RWPE1 (cell line): ENCODE data around the gene METAP1D.

ENCODE experiments used
- CTCF ChIA-PET: fragments of 350-600 bp; sonication (Branson Sonifier 250); formaldehyde crosslinking; extraction: SDS; loops from one replicate; lab custom pipeline; 2021; lab: Yijun Ruan, JAX
- POLR2A ChIA-PET: fragments of 400-600 bp; formaldehyde crosslinking; extraction: SDS; loops from one replicate; lab custom pipeline; 2020; ENCODE audit warnings: antibody characterized with exemption; ENCODE audit not compliant: low non-redundant PET; lab: Yijun Ruan, JAX
- DNase-seq: peaks from one replicate; pipeline ENCODE4 v3.0.0; 2012; ENCODE audit warnings: low spot score
- H3K27ac ChIP-seq: fragments of 450-650 bp; 2 replicates; pipeline ENCODE4 v1.5.1; 2017
- CTCF ChIP-seq: fragments of 450-650 bp; conservative IDR thresholded peaks from 2 replicates; pipeline ENCODE4 v1.5.1; 2017; ENCODE audit warnings: low read depth, mild to moderate bottlenecking

The METAP1D gene

GRCh38 chr2:172095146-172095904 is 95.6 kb downstream of the METAP1D start:
- peak; percentile 81 for DNase-seq

GRCh38 chr2:172095905-172096625 is 96.3 kb downstream of the METAP1D start:
- H3K27ac ChIP-seq, result peak overlapping the region; percentile 100
- no peak for DNase-seq
- ChIA-PET CTCF (interaction anchor here (0.6 to 0.9 kb wide), 5 partner anchors 38 to 392 kb away, joined by 3 to 5 read pairs (median 3); no protein-coding TSS in a partner anchor), POLR2A (interaction anchor here (1.2 kb wide), 1 partner anchor 11 kb away, joined by 6 read pairs; the partner anchor contains the start of gene DLX1)
- TF ChIP-seq CTCF, result peak; percentile 50

More at GRCh38 chr2:172095146-172095904, 95.6 kb downstream of the METAP1D start:
- H3K27ac ChIP-seq, result peak overlapping the region; percentile 100
- ChIA-PET CTCF (interaction anchor here (0.5 to 0.7 kb wide), 6 partner anchors 93 to 554 kb away, joined by 3 to 8 read pairs (median 3); no protein-coding TSS in a partner anchor), POLR2A (no interaction called here)
- TF ChIP-seq CTCF, result no peak

- peak overlapping the region; percentile 100 for H3K27ac ChIP-seq
- ChIA-PET CTCF (interaction anchor here (0.6 to 0.9 kb wide), 6 partner anchors 31 to 365 kb away, joined by 3 to 5 read pairs (median 4); no protein-coding TSS in a partner anchor), POLR2A (interaction anchor here (0.5 to 1.2 kb wide), 3 partner anchors 12 to 88 kb away, joined by 3 to 6 read pairs (median 3); partner anchors contain the start of gene DLX1)
- no peak for TF ChIP-seq CTCF
- peak; percentile 83 for DNase-seq
Observed at GRCh38 chr2:172096626-172097547, 97.1 kb downstream of the METAP1D start.

GRCh38 chr2:172097557-172098131 is 97.9 kb downstream of the METAP1D start:
- CTCF ChIA-PET, result interaction anchor here (0.7 to 0.8 kb wide), 3 partner anchors 30 to 364 kb away, joined by 3 to 4 read pairs (median 3); no protein-coding TSS in a partner anchor
- POLR2A ChIA-PET, result interaction anchor here (0.6 kb wide), 1 partner anchor 88 kb away, joined by 3 read pairs; no protein-coding TSS in a partner anchor
- TF ChIP-seq CTCF, result no peak
- no peak for DNase-seq
- H3K27ac ChIP-seq, result peak overlapping the region; percentile 100

GRCh38 chr2:172098287-172098649 is 98.5 kb downstream of the METAP1D start:
- peak overlapping the region; percentile 100 for H3K27ac ChIP-seq
- POLR2A ChIA-PET, result no interaction called here
- DNase-seq, result no peak
- CTCF ChIA-PET, result no interaction called here
- no peak for TF ChIP-seq CTCF
